ENCODE results near the gene TVP23A.
A peak's percentile ranks its signal among the peaks of the same experiment; 100 is the strongest.

DNA sequence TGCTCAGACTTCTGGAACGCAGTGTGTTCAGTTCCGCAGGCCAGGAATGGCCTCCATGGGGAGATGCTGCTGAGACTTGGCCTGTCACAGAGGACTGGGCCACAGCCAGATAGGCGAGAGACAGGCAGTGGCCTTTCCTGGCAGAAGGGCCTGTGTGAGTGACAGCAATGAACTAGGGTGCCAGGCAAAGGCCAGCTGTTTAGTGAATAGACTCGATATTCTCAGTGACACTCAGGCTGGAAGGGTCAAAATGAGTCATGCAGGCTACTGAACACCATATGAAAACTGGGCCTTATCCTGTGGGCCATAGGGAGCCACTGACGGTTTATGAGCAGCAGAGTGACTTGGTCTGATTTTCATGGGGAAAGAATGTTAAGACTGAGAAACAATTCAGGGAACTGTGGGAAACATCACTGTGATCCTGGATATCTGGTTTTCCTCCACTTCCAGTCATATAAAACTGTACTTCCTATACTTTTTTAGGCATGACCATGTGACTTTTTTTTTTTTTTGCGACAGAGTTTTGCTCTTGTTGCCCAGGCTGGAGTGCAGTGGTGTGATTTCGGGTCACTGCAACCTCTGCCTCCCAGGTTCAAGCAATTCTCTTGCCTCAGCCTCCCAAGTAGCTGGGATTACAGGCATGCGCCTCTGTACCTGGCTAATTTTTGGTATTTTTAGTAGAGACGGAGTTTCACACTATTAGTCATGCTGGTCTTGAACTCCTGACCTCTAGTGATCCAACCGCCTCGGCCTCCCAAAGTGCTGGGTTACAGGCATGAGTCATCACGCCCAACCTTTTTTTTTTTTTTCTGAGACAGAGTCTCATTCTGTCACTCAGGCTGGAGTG, 80.1 kb downstream of the TVP23A start:
- TF ChIP-seq POLR2AphosphoS5 (IDR thresholded peaks at IDR 0.05; ENCODE audit: low read length) (no peak), CREM (IDR thresholded peaks at IDR 0.05; ENCODE audit: low read depth) (peak; percentile 73), SIN3A (IDR thresholded peaks at IDR 0.05; ENCODE audit: low read depth, low read length) (no peak), SMAD5 (IDR thresholded peaks at IDR 0.05; ENCODE audit: low read depth) (no peak)
